HEK293 (cell line): ENCODE measurements around the gene SLPI.

ENCODE experiments used
- PATZ1 ChIP-seq: fragments of 450-650 bp; formaldehyde crosslinking; IDR thresholded peaks from 2 replicates; pipeline ENCODE4 v1.5.1; 2016; ENCODE audit warnings: missing biosample characterization, missing genetic modification characterization
- ZBTB20 ChIP-seq: fragments of 450-650 bp; formaldehyde crosslinking; IDR thresholded peaks from 2 replicates; pipeline ENCODE4 v1.5.1; 2016; ENCODE audit warnings: missing biosample characterization, missing genetic modification characterization
- ZNF146 ChIP-seq: fragments of 450-650 bp; formaldehyde crosslinking; IDR thresholded peaks from 2 replicates; pipeline ENCODE4 v1.5.1; 2016; ENCODE audit warnings: missing biosample characterization, missing genetic modification characterization
- ZNF501 ChIP-seq: fragments of 450-650 bp; formaldehyde crosslinking; IDR thresholded peaks from 2 replicates; pipeline ENCODE4 v1.5.1; 2016; ENCODE audit warnings: missing biosample characterization, missing genetic modification characterization
- TF ChIP-seq, protein P1 (sequence below): fragments of 450-650 bp; formaldehyde crosslinking; IDR thresholded peaks from 2 replicates; pipeline ENCODE4 v1.5.1; 2016; ENCODE audit warnings: missing biosample characterization, missing genetic modification characterization
- TF ChIP-seq, protein P2 (sequence below): fragments of 450-650 bp; formaldehyde crosslinking; IDR thresholded peaks from 2 replicates; pipeline ENCODE4 v1.5.1; 2016; ENCODE audit warnings: missing biosample characterization, missing genetic modification characterization, low read depth

DNA sequence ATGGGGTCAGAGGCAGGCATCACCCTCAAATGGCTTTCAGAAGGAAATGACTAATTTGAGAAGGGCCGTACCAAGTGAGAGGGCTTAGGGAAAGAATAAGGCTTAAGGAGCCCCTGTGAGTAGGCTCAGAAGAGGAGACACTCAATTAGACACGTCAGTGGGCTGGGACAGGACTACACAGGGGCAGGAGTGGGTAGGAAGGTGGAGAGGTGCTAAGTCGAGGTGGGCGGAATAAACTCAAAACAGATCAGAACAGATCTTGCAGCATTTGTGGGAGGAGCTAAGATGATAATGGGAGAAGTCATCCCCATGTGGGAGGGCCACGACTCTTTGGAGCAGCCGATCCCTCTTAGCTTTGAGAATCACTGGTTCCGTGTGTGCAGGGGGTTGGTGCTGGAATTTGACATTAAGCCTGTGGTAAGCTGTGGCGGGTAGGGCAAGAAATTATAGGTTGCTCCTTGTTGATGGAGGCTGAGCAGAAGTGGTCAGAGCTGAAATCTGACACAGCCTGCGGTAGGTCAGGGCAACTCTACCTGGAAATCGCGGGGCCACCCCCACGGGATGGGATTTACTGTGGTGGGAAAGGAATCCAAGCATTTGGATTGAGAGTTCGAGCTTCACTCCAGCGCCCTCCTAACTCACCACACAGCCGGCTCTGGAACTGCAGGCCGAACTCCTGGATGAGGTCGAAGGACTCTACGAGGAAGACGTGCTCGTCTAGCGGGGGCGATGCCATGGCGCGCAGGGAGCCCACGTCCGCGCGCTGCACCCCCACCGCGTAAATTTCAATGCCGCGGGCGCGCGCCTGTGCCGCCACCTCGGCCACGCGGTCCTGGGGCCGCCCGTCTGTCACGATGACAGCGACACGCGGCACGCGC is 49.5 kb upstream of the SLPI start:
- TF ChIP-seq, protein P1, sequence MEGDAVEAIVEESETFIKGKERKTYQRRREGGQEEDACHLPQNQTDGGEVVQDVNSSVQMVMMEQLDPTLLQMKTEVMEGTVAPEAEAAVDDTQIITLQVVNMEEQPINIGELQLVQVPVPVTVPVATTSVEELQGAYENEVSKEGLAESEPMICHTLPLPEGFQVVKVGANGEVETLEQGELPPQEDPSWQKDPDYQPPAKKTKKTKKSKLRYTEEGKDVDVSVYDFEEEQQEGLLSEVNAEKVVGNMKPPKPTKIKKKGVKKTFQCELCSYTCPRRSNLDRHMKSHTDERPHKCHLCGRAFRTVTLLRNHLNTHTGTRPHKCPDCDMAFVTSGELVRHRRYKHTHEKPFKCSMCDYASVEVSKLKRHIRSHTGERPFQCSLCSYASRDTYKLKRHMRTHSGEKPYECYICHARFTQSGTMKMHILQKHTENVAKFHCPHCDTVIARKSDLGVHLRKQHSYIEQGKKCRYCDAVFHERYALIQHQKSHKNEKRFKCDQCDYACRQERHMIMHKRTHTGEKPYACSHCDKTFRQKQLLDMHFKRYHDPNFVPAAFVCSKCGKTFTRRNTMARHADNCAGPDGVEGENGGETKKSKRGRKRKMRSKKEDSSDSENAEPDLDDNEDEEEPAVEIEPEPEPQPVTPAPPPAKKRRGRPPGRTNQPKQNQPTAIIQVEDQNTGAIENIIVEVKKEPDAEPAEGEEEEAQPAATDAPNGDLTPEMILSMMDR (tag by site-specific recombination): no peak
- TF ChIP-seq, protein P2, sequence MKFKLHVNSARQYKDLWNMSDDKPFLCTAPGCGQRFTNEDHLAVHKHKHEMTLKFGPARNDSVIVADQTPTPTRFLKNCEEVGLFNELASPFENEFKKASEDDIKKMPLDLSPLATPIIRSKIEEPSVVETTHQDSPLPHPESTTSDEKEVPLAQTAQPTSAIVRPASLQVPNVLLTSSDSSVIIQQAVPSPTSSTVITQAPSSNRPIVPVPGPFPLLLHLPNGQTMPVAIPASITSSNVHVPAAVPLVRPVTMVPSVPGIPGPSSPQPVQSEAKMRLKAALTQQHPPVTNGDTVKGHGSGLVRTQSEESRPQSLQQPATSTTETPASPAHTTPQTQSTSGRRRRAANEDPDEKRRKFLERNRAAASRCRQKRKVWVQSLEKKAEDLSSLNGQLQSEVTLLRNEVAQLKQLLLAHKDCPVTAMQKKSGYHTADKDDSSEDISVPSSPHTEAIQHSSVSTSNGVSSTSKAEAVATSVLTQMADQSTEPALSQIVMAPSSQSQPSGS (tag by site-specific recombination): no peak
- TF ChIP-seq ZNF146 (no peak), PATZ1 (tag by site-specific recombination) (no peak), ZNF501 (tag by site-specific recombination) (no peak), ZBTB20 (tag by site-specific recombination) (no peak)
